Measurements from ENCODE around the gene STARD8.

DNA sequence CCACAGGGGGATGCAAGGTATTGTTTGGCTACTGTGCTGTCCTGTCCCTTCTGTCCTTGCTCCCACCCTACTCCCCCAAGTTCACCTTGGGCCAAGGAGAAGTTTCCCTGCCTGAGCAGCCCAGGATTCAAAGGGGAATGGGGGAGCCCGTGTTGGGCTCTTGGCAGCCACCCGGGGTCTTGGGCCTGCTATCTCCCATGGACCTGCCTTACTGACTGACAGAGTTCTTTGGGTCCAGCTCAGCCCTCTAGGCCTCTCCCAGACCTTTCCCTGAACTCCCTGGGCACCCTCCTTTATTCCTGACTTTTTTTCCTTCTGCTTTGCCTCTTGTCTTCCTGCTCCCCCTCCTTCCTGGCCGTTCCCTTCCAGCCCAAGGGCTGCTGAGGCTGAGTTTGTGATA is 67.4 kb downstream of the STARD8 start:
- TF ChIP-seq POLR2A (IDR thresholded peaks at IDR 0.05) (no peak), POLR2AphosphoS5 (IDR thresholded peaks at IDR 0.05) (no peak), EP300 (IDR thresholded peaks at IDR 0.05) (no peak)
- TF ChIP-seq, protein P1, sequence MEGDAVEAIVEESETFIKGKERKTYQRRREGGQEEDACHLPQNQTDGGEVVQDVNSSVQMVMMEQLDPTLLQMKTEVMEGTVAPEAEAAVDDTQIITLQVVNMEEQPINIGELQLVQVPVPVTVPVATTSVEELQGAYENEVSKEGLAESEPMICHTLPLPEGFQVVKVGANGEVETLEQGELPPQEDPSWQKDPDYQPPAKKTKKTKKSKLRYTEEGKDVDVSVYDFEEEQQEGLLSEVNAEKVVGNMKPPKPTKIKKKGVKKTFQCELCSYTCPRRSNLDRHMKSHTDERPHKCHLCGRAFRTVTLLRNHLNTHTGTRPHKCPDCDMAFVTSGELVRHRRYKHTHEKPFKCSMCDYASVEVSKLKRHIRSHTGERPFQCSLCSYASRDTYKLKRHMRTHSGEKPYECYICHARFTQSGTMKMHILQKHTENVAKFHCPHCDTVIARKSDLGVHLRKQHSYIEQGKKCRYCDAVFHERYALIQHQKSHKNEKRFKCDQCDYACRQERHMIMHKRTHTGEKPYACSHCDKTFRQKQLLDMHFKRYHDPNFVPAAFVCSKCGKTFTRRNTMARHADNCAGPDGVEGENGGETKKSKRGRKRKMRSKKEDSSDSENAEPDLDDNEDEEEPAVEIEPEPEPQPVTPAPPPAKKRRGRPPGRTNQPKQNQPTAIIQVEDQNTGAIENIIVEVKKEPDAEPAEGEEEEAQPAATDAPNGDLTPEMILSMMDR (IDR thresholded peaks at IDR 0.05) = no peak
